ENCODE results near the gene PMEL.
"Not testable (repeated sequence)": the region's sequence is repeated elsewhere in the genome, so short reads cannot be mapped to it uniquely, and the experiment has no call there.

PMEL gene

GRCh38 chr12:55926738-55927587, 38.9 kb downstream of the PMEL start:
- H3K4me3 ChIP-seq (ENCODE audit: low read depth, low read length) = peak overlapping the region; percentile 100
- no peaks in the 10 kb centered on the region for H3K27me3 ChIP-seq (ENCODE audit: control insufficient read depth, insufficient read depth, low read length)
- peak overlapping the region; percentile 96 for H3K27ac ChIP-seq
- peak; percentile 87 for TF ChIP-seq CTCF (IDR thresholded peaks at IDR 0.05)
- no peaks in the 10 kb centered on the region for H3K36me3 ChIP-seq (ENCODE audit: control insufficient read depth, insufficient read depth, low read length)
- H3K79me2 ChIP-seq = peaks cover 24% of the 10 kb centered on the region
- H2AFZ ChIP-seq = peak overlapping the region; percentile 94
- peak overlapping the region; percentile 51 for H3K9ac ChIP-seq
- H3K4me1 ChIP-seq = peaks cover 15% of the 10 kb centered on the region
- no peaks in the 10 kb centered on the region for H3K9me3 ChIP-seq (ENCODE audit: control insufficient read depth, low read length)
- H3K4me2 ChIP-seq (ENCODE audit: low read length) = peak overlapping the region; percentile 82

- peaks cover 23% of the 10 kb centered on the region for H3K79me2 ChIP-seq
- peak overlapping the region; percentile 94 for H2AFZ ChIP-seq
- H3K36me3 ChIP-seq (ENCODE audit: control insufficient read depth, insufficient read depth, low read length) = no peaks in the 10 kb centered on the region
- no peaks in the 10 kb centered on the region for H3K27me3 ChIP-seq (ENCODE audit: control insufficient read depth, insufficient read depth, low read length)
- H3K27ac ChIP-seq = peak overlapping the region; percentile 96
- H3K4me2 ChIP-seq (ENCODE audit: low read length) = peak overlapping the region; percentile 82
- no peak for TF ChIP-seq CTCF (IDR thresholded peaks at IDR 0.05)
- H3K4me3 ChIP-seq (ENCODE audit: low read depth, low read length) = peak overlapping the region; percentile 100
- no peak overlapping the region for H3K9ac ChIP-seq
- H3K4me1 ChIP-seq = peaks cover 11% of the 10 kb centered on the region
- no peaks in the 10 kb centered on the region for H3K9me3 ChIP-seq (ENCODE audit: control insufficient read depth, low read length)
Measured at GRCh38 chr12:55925870-55926737, 39.7 kb downstream of the PMEL start.

GRCh38 chr12:55925371-55925770, 40.5 kb downstream of the PMEL start:
- Histone ChIP-seq H3K27ac (no peak overlapping the region), H3K9me3 (ENCODE audit: control insufficient read depth, low read length) (no peaks in the 10 kb centered on the region), H3K4me2 (ENCODE audit: low read length) (no peak overlapping the region), H3K4me1 (peaks cover 8% of the 10 kb centered on the region), H2AFZ (no peak overlapping the region), H3K79me2 (peaks cover 26% of the 10 kb centered on the region), H3K9ac (no peak overlapping the region), H3K4me3 (ENCODE audit: low read depth, low read length) (no peak overlapping the region), H3K27me3 (ENCODE audit: control insufficient read depth, insufficient read depth, low read length) (no peaks in the 10 kb centered on the region), H3K36me3 (ENCODE audit: control insufficient read depth, insufficient read depth, low read length) (no peaks in the 10 kb centered on the region)
- TF ChIP-seq CTCF (IDR thresholded peaks at IDR 0.05) = no peak

GRCh38 chr12:55923648-55924047, 42.2 kb downstream of the PMEL start:
- not testable (repeated sequence) for H3K4me3 ChIP-seq (ENCODE audit: low read depth, low read length); H3K27me3 ChIP-seq (ENCODE audit: control insufficient read depth, insufficient read depth, low read length); H3K9ac ChIP-seq; H3K4me2 ChIP-seq (ENCODE audit: low read length); H3K27ac ChIP-seq; H3K4me1 ChIP-seq; H3K9me3 ChIP-seq (ENCODE audit: control insufficient read depth, low read length); H2AFZ ChIP-seq; H3K36me3 ChIP-seq (ENCODE audit: control insufficient read depth, insufficient read depth, low read length)
- peaks cover 28% of the 10 kb centered on the region for H3K79me2 ChIP-seq

GRCh38 chr12:55922126-55922525, 43.7 kb downstream of the PMEL start:
- Histone ChIP-seq H3K9me3 (ENCODE audit: control insufficient read depth, low read length) (no peaks in the 10 kb centered on the region), H3K4me3 (ENCODE audit: low read depth, low read length) (no peak overlapping the region), H3K36me3 (ENCODE audit: control insufficient read depth, insufficient read depth, low read length) (no peaks in the 10 kb centered on the region), H3K9ac (no peak overlapping the region), H3K4me1 (peaks cover 8% of the 10 kb centered on the region), H2AFZ (no peak overlapping the region), H3K4me2 (ENCODE audit: low read length) (no peak overlapping the region), H3K27ac (no peak overlapping the region), H3K27me3 (ENCODE audit: control insufficient read depth, insufficient read depth, low read length) (no peaks in the 10 kb centered on the region), H3K79me2 (peaks cover 37% of the 10 kb centered on the region)
- no peak for TF ChIP-seq CTCF (IDR thresholded peaks at IDR 0.05)

GRCh38 chr12:55919032-55919431, 46.8 kb downstream of the PMEL start:
- not testable (repeated sequence) for H3K4me1 ChIP-seq; H3K27me3 ChIP-seq (ENCODE audit: control insufficient read depth, insufficient read depth, low read length); H3K27ac ChIP-seq; H3K9ac ChIP-seq; H3K4me2 ChIP-seq (ENCODE audit: low read length); H3K36me3 ChIP-seq (ENCODE audit: control insufficient read depth, insufficient read depth, low read length); H3K4me3 ChIP-seq (ENCODE audit: low read depth, low read length); H3K9me3 ChIP-seq (ENCODE audit: control insufficient read depth, low read length); H2AFZ ChIP-seq
- H3K79me2 ChIP-seq = peaks cover 46% of the 10 kb centered on the region

Measured in parathyroid adenoma (tissue), 2 donors.